GM18499 (cell line): ENCODE measurements around the gene HSPB1.
"Not testable (repeated sequence)": the region's sequence is repeated elsewhere in the genome, so short reads cannot be mapped to it uniquely, and the experiment has no call there.

Experiments
- ATAC-seq: cut with Tn5 transposase; IDR thresholded peaks from one replicate; pipeline ENCODE4 v1.9.1; 2021; ENCODE audit warnings: moderate number of reproducible peaks; ENCODE audit not compliant: insufficient read depth, unreplicated experiment

The HSPB1 gene

DNA sequence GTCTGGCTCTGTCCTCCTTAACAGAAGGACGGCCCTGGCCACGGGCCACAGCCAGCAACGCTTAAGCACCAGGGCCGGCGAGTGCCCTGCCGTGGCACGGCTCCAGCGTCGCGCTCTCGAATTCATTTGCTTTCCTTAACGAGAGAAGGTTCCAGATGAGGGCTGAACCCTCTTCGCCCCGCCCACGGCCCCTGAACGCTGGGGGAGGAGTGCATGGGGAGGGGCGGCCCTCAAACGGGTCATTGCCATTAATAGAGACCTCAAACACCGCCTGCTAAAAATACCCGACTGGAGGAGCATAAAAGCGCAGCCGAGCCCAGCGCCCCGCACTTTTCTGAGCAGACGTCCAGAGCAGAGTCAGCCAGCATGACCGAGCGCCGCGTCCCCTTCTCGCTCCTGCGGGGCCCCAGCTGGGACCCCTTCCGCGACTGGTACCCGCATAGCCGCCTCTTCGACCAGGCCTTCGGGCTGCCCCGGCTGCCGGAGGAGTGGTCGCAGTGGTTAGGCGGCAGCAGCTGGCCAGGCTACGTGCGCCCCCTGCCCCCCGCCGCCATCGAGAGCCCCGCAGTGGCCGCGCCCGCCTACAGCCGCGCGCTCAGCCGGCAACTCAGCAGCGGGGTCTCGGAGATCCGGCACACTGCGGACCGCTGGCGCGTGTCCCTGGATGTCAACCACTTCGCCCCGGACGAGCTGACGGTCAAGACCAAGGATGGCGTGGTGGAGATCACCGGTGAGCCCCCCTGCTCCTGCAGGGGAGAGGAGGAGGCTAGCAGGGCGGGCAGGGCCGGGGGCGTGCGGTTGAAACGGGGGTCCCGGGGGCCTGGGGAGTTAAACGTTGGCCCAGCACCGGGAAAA lies at the start of gene HSPB1:
HSPB1 (plus strand) TSS at position 327 of the 855 bp plus-strand sequence; CDS start at position 367, 40 bp downstream.
- no peak for ATAC-seq

DNA sequence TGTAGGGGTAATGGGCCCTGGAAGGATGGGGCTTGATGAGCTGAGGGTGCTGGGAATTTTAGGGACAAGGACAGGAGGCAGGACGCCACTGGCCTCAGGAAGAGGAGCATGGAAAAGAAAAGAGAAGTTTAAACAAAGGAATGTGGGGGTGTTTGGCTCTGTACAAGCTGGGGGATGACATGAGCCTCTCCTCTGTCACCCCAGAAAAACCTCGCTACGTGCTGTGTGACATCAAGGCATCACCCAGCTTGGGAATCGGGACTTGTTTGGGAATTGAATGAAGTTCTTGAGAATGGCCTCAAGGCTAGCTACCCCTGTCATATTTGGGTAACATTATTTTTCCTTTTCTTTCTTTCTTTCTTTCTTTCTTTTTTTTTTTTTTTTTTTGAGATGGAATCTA lies 47.7 kb upstream of the HSPB1 start:
- no peak for ATAC-seq

DNA sequence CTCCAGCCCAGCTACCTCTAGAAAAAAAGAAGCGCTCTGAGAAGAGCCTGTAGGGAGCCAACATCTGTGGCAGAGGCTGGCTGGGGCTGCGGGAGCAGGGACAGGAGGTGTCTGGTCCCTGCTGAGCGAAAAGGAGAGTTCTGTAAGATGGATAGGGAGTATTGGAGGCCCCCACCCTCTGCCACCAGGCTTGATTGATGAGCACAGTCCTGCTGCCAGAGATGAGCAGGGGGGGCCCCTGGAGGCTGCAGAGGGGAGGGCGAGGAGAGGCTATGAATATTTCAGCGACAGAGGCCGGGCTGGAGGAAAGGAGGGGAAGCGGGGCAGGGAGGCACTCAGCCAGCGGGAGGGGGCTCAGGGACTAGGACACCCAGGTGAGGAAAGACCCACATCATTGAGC lies 44.5 kb upstream of the HSPB1 start:
- no peak for ATAC-seq

DNA sequence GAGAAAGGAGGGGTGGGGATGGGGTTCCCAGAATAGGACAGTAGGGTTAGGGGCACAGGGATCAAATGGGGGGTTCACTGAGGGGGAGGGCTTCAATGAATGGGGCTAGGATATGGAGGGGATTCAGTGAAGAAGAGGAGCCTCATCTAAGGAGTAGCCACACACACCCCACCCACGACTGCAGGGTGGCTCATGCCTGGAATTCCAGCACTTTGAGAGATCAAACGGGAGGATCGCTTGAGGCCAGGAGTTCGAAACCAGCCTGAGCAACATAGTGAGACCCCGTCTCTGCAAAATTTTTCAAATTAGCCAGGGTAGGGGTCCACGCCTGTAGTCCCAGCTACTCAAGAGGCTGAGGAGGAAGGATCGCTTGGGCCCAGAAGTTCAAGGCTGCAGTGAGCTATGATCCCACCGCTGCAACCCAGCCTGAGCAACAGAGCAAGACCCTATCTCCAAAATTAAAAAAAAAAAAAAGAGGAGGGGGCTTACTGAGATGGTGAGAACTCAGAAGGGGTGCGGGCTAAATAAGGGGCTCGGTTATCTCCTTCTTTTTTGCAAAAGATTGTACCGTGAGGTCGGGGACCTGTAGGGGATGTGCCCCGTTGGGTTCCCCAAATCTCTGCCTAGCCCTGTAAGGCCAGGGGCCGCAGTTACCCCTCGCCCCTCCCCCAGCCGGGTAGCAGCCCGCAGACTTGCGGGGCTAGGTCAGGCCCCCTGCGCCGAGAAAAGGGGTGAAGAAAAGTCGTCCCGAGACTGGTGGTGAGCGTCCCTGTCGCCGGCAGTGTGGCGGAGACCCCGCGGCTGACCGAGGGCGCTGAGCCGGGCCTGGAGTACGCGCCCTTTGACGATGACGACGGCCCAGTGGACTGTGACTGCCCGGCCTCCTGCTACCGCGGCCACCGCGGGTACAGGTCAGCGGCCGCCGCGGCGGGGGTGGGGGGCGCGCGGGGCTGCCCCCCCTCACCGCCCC lies 43.1 kb upstream of the HSPB1 start:
- ATAC-seq: no peak

DNA sequence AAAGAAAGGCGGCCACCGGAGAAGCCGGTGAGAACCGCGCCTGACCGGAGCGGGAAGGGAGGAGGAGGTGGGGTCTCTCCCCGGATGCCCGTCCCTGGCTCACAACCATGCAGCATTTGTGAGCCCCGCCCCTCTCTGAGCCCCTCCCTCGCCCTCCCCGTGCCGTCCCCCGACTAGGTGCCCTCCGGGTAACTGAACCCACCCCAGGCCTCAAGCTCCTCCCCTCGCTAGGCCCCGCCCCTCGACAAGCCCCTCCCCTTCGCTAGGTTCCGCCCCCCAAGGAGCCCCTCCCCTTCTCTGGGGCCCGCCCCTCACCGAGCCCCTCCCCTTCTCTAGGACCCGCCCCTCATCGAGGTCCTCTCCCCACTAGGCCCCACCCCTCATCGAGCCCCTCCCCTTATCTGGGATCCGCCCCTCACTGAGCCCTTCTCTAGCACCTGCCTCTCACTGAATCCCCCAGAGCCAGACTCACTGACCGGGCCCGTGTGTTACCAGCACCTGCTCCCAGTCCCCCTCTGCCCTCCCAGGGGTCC lies 42.2 kb upstream of the HSPB1 start:
- ATAC-seq: no peak

DNA sequence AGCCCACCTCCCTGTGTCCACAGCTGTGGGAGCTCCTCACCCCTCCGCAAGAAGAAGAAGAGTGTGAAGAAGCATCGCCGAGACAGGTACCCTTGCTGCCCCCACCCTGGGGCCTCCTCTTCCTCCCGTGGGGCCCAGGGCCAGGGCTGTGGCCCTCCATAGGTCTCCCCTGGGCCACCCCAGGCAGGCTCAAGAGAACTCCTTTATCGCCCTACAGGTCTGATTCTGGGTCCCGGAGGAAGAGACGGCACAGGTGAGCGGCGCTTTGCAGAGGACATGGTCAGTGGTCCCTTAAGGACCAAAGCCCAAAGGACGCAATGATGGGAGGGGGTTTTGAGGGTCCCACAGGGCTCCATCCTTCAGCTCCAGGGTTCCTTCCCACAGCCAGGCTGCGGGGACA lies 41.1 kb upstream of the HSPB1 start:
- no peak for ATAC-seq

DNA sequence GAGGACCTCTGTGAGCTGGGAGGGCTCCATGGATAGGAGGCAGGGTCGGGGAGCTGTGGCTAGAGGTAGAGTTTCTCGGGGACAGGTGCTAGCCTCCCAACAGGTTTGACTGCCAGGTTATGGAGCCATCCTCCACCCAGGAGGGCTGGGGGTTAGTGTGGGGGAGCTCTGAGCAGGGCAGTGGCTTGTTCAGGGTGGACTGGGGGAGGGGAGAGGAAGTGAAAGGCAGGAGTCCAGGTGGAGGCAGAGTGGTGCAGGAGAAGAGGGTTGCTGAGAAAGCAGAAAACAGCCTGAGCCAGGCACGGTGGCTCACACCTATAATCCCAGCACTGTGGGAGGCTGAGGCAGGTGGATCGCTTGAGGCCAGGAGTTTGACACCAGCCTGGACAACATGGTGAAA lies 40.5 kb upstream of the HSPB1 start:
- ATAC-seq: no peak

DNA sequence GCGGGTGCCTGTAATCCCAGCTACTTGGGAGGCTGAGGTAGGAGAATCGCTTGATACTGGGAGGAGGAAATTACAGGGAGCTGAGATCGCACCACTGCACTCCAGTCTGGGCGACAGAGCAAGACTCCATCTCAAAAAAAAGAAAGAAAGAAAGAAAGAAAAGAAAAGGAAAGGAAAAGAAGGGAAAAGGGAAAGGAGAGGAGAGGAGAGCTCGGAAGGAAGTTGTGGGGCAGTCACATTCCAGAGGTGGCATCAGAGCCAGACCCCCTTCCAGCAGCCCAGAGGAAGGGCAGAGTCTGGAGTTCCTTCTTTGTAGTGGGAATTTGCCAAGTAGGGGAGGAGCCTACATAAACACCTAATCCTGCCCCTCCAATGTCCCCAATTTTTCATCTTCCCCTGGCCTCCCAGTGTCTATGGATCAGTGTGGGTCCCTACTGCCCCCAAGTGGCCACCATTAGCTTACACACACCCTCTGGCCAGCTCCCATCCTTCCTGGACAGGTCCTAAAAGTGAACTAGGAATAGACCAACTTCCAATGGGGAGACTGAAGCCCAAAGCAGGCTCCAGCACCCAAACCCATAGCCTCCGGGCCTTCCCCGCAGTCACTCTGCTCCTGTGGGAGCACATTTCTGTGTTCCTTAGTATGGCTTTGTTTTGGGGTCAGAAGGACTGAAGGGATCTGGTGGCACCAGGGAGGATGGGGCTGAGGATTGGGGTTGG lies 39.6 kb upstream of the HSPB1 start:
- no peak for ATAC-seq

DNA sequence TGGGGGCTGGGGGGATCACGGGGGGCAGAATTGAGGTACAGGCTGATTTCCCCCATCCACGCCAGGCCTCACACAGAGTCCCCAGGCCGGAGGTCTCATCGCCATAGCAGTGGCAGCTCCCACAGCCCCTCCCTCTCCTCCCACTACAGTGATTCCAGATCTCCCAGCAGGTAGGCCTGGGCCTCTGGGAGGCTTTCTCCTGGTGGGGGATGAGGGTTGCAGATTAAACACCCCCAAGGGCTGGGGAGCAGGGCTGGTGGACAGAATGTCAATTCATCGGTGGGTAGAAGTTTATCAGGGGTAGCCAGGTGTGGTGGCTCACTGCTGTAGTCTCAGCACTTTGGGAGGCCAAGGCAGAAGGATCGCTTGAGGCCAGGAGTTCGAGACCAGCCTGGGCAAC lies 37.2 kb upstream of the HSPB1 start:
- ATAC-seq: no peak

DNA sequence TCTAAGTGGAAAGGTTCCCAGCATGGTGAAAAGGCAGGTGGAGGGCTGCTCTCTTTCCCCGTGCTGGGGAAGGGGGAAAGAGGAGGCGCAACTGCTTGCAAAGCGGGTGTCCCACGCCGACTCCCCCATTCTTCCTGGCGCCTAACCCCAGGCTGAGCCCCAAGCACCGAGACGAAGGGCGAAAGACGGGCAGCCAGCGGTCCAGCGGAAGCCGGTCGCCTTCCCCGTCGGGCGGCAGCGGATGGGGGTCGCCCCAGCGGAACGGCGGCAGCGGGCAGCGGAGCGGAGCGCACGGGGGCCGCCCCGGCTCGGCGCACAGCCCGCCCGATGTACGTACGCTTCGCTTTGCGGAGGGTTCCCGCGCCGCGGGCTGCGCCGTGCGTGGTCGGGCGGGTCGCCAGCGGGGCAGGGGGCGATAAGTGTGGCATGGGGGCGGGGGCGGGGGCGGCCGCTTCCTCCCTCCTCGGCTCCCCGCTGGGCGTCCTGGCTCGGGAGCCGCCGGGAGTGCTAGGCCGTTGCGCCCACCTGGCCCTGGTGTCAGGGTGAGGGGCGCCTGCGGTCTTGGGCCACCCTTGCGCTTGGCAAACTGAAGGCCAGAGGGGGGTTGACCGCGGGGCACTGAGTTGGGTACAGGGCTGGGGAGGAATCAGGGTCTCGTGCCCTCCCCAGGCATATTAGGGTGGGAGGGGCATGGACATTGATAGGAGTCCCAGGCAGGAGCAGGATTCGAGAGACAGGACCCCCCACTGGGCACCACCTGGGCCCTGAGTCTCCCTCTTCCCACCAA lies 35.2 kb upstream of the HSPB1 start:
- no peak for ATAC-seq

DNA sequence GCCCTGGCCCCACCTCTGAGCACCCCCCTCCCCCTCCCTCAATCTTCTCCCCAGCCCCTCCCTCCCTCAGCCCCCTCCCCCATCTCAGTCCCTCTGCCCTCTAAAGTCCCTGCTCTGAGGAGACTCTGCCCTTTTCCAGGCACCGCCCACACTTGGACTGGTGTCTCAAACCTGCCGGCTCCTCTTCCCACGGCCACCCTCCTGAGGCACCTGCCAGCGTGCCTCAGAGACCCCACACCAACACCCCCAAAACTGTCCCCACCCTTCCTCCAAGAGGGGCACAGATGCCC lies 34.6 kb upstream of the HSPB1 start:
- no peak for ATAC-seq

DNA sequence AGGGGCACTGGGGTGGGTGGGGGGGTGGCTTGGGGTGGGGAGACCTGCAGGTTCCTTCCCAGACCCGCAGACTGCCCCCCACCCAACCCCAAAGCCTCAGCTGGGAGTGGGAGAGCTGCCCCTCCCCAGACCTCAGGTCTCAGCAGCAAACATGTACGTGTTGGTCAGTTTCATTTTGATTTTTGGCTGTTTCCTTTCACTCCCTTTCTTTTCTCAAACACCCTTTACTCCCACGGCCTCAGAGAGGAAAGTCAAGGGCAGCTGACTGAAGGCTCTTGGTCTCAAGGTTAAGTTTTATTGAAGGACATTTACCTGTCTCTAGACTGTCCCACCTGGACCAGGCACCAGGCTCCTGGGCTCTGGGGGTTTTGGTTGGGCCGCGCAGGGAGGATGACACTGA lies 34.1 kb upstream of the HSPB1 start:
- ATAC-seq: no peak

DNA sequence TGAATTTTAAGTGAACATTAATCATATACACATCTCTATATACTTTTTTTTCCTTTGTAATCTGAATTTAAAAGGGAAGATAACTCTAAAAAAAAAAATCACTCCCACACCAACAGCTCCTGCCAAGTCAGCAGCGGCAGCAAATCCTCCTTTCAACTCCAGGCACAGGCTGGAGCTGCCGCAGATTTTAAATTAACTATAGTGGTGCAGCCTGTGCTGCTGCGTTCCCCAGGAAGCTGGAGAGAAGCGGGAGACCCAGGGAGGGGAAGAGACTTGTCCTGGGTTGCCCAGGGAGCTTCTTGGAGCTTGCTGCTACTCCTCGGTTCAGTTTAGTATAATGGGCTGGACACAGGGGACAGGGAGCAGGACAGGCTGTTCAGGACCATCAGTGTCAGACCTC lies 32.6 kb upstream of the HSPB1 start:
- no peak for ATAC-seq

DNA sequence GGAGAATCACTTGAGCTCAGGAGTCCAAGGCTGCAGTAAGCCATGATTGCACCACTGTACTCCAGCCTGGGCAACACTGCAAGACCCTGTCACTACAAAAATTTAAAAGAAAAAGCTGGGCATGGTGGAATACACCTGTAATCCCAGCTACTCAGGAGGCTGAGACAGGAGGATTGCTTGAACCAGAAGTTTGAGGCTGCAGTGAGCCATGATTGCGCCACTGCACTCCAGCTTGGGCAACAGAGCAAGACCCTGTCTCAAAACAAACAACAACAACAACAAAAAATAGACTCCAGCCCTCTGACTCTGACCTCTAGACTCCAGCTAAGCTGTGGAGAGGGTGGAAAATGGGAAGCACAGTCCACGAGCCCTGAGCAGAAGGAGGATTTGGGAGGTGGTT lies 31.1 kb upstream of the HSPB1 start:
- ATAC-seq: not testable (repeated sequence)

DNA sequence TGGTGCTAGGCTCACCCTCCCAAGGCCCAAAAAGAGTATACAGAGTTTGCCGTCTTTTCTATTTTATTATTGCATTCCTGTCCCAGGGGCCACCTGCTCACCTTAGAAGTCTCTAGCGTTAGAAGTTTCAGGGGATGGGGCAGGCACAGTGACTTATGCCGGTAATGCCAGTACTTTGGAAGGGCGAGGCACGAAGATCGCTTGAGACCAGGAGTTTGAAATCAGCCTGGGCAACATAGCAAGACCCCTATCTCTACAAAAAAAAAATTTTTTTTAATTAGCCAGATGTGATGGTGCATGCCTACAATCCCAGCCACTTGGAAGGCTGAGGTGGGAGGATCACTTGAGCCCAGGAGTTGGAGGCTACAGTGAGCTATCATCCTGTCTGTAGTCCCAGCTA lies 30.3 kb upstream of the HSPB1 start:
- no peak for ATAC-seq

DNA sequence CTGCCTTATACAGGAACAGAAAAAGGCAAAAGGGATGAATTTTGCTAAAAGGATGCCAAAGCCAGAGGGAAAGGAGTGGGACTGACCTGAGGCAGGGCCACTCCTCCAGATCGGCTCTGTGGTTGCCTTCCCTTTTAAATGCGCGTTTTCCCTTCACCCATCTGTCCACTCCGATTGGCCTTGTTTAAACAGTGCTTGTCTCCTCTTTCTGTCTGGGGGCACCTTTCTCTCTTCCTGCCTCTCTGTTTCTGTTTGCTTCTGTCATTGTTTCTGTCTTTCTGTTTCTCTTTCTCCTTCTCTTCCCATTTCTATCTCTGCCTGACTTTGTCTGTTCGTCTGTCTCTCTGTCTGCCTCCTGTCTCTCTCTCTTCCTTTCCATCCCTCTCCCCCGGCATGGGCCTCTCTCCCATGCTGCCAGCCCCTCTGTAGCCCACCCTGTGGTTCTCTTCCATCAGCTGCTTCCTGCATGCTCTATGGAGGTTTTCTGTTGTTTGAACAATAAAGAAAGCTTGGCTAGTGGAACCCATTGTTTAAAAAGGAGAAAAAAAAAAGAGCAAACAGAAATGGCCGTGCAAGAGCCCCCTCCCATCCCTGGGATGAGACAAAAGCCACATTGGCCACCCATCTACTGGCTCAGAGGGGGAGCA lies 29.5 kb upstream of the HSPB1 start:
- ATAC-seq: no peak

DNA sequence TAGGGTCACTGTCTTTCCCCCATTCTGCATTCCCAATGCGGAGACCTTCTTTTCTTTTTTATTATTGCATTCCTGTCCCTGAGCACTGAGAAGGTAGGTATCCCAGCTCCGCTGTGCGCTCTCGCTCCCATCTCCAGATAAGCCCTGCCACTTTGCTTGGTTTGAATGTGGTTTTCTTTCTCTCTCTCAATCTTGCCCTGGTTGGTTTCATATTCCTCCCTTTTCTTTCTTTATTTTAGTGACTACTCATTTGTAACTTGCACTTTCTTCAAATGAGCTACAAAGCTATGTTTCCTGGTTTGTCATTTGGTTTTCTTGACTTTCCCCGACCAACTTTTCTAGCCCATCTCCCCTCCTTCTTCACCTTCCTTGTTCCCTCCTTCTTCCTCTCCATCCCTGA lies 29.0 kb upstream of the HSPB1 start:
- no peak for ATAC-seq

DNA sequence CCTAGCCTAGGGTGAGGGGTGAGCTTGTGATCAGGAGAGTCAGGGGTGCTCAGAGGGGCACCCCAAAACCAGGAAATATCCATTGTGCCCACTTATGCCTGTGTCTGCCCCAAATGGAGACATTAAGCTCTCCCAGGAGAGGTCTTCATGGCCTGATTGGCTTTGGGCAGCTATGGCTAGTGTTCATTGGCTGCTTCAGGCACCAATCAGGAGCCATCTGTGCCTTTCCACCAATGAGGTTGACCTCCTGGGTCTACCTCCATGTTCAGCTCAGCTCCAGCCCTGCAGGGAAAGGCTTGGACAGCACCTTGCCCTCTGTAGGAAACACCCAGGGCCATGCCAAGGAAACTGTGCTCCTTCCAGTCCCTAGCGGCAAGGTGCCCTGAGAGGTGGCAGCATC lies 23.9 kb upstream of the HSPB1 start:
- ATAC-seq: no peak

DNA sequence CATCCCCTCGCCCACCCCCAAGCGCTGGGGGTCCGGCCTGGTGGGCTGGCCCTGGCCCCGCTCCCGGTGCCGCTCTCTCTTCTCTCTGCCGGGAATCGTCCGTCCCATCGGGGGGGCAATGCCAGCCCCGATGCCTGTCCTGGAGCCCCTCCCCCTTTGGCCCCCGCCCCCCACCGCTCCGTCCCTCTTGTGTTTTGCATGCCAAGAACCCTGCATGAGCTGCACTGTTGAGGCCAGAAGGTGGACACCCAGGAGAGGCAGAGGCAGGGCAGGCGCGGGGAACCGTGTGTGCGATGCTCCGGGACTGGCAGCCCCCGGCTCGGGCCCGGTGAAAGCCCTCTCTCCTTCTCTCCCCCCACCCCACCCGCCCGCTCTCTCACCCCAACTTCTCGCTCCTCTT lies 22.1 kb upstream of the HSPB1 start:
- no peak for ATAC-seq
